GM06990 (cell line): ENCODE results near the gene PRKCZ.

Experiments
- DNase-seq: peaks from one replicate; pipeline ENCODE4 v3.0.0-alpha.2; 2011; ENCODE audit not compliant: insufficient read length; ENCODE audit errors: extremely low read depth
- H3K27me3 ChIP-seq: replicated peaks from 2 replicates; pipeline ENCODE4 v1.6.0; 2011; ENCODE audit warnings: low read length; ENCODE audit not compliant: control insufficient read depth, insufficient read depth
- H3K36me3 ChIP-seq: 2 replicates; pipeline ENCODE4 v1.5.1; 2011; ENCODE audit warnings: low read length; ENCODE audit not compliant: control insufficient read depth, insufficient read depth
- H3K4me3 ChIP-seq: replicated peaks from 2 replicates; pipeline ENCODE4 v1.5.1; 2011; ENCODE audit warnings: low read depth, mild to moderate bottlenecking, control low read depth, low read length
- TF ChIP-seq, protein P1 (sequence below): IDR thresholded peaks from 2 replicates; pipeline ENCODE4 v1.5.1; 2011; ENCODE audit warnings: low read length, control low read depth, mild to moderate bottlenecking, inconsistent platforms; ENCODE audit not compliant: insufficient read depth, poor library complexity, severe bottlenecking

The PRKCZ gene

DNA sequence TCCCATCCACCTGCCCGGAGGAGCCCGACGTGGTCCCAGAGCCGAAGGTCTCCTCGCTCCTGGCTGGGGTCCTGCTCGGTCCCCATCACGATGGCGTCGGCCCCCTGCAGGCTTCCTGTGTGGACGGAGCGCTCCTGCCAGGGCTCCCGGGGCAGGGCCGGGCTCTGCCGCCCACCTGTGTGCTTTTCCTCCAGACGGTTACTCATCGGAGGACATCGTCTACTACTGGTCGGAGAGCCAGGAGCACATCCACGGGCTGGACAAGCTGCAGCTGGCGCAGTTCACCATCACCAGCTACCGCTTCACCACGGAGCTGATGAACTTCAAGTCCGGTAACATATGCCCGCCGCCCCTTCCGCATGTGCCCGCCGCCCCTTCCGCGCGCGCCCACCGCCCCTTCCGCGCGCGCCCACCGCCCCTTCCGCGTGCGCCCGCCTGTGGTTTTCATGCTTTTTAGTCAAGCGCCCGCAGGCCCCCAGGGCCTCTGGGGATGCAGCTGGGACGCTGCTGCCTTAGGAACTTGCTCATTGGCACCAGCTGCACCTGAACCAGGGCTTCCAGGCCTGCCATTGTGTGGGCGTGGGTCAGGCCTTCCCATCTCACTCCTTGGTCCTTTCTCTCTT is 22.1 kb upstream of the PRKCZ start:
- TF ChIP-seq, protein P1, sequence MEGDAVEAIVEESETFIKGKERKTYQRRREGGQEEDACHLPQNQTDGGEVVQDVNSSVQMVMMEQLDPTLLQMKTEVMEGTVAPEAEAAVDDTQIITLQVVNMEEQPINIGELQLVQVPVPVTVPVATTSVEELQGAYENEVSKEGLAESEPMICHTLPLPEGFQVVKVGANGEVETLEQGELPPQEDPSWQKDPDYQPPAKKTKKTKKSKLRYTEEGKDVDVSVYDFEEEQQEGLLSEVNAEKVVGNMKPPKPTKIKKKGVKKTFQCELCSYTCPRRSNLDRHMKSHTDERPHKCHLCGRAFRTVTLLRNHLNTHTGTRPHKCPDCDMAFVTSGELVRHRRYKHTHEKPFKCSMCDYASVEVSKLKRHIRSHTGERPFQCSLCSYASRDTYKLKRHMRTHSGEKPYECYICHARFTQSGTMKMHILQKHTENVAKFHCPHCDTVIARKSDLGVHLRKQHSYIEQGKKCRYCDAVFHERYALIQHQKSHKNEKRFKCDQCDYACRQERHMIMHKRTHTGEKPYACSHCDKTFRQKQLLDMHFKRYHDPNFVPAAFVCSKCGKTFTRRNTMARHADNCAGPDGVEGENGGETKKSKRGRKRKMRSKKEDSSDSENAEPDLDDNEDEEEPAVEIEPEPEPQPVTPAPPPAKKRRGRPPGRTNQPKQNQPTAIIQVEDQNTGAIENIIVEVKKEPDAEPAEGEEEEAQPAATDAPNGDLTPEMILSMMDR, result no peak
- H3K27me3 ChIP-seq, result no peaks in the 10 kb centered on the region; the same call in 1 of the 2 replicates
- DNase-seq, result no peak

DNA sequence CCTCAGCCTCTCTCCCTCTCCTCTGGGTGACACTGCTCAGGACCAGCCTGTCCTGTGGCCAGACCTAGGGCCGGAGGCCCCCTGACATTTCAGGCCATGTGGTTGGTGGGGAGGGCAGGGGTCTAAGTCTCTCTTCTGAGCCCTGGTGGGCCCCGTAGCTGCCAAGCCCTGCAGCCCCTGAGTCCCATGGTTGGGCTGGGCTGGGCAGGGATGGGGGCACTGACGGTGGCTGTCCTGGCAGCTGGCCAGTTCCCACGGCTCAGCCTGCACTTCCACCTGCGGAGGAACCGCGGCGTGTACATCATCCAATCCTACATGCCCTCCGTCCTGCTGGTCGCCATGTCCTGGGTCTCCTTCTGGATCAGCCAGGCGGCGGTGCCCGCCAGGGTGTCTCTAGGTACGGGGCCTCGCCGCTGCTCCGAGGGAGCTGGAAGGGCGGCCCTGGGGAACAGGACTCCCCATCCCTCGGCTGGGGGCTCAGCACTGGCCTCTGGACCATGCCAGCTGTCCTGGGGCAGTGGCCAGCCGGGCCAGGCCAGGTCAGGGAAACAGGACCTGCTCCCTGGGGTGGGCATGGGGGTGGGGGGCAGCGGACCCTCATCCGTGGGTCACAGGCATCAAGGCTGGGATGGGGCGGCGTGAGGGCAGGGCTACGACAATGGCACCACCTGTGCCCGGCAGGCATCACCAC is 21.2 kb upstream of the PRKCZ start:
- H3K4me3 ChIP-seq, result no peak overlapping the region
- H3K27me3 ChIP-seq, result no peaks in the 10 kb centered on the region; the same call in 1 of the 2 replicates
- no peak for DNase-seq
- no peaks in the 10 kb centered on the region for H3K36me3 ChIP-seq
- TF ChIP-seq, protein P1, result no peak

More for the DNA sequence above, 22.1 kb upstream of the PRKCZ start:
- Histone ChIP-seq H3K4me3 (no peak overlapping the region), H3K36me3 (no peaks in the 10 kb centered on the region)

DNA sequence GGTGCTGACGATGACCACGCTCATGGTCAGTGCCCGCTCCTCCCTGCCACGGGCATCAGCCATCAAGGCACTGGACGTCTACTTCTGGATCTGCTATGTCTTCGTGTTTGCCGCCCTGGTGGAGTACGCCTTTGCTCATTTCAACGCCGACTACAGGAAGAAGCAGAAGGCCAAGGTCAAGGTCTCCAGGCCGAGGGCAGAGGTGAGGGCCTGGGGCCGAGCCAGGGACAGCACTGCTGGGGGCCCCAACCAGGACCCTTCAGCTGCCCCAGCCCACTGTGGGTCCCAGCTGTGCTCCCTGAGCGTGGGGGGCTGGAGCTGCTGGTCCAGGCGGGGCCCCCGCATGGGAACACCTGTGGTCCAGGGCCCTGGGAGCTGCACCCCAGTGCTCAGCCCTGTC is 20.6 kb upstream of the PRKCZ start:
- H3K36me3 ChIP-seq, result no peaks in the 10 kb centered on the region
- no peaks in the 10 kb centered on the region; the same call in 1 of the 2 replicates for H3K27me3 ChIP-seq
- no peak overlapping the region for H3K4me3 ChIP-seq
- TF ChIP-seq, protein P1, result no peak
- no peak for DNase-seq

DNA sequence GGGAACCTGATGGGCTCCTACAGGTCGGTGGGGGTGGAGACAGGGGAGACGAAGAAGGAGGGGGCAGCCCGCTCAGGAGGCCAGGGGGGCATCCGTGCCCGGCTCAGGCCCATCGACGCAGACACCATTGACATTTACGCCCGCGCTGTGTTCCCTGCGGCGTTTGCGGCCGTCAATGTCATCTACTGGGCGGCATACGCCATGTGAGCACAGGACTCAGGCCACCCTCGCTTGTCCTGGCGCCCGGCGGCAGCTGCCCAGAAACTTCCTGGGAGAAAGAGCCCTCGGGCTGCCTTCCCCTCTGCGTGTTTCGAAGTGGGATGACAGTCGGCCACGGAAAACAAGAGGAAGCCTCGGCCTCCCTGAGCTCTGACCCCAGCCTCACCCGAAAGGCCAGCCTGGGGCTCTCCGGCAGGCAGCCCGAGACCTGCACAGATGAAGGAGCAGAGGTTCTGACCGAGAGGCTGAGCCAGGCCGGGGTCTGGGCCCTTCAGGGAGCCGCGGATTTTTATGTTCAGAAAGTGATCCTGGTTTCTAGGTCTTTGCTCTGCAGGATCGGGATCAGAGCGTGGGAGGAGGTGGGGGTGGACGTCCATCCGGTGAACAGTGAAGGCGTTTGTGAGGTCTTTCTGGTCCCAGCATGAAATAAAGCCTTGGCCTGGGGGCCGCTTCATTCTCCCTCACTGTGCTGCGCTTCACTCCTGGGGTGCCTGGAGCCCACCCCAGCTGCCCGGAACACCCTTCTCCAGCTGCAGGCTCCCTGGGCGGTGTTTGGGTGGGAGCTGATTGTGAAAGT is 19.9 kb upstream of the PRKCZ start:
- Histone ChIP-seq H3K27me3 (no peaks in the 10 kb centered on the region; the same call in 1 of the 2 replicates), H3K4me3 (no peak overlapping the region), H3K36me3 (no peaks in the 10 kb centered on the region)
- TF ChIP-seq, protein P1, result no peak
- DNase-seq, result no peak

DNA sequence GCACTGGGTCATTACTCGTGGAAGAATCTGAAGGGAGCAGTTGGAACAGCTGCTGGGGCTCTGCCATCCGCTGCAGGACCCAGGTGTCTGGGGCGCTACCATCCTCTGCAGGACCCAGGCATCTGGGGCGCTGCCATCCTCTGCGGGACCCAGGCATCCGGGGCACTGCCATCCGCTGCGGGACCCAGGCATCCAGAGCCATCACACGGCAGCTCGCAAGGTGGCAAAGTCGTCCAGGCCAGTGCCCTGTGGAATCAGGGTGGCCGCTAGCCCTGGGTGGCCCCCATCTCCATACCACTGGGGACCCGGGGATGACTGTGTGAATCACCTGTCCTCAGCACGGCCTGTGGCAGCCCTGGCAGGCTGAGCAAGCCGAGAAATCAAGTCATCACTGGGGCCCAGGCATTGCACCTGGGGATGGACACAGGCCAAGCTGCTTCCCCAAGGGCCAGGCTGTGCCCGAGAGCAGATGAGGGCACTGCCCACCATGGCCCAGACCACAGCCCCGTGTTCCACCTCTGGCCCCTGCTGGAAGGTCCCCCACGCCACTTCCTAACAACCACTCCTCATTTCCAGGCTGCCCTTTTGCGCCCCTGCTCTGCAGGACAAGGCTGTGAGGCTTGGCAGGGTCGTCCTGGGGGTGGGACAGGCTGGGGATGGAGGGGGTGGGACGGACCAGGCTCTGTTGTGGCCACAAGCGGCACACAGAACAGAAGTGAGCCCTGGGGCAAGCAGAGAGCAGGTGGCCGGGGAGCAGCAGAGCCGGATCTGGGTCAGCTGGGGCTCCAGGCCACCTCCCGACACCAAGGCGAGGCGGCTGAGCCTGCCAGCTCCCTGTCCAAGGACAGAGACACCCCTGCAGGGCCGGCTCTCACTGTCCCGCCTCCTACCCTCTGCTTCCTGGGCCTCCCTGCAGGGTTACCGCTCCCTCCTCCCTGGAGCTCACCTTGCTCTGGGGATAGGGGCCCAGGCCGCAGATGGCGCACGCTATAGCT is 18.4 kb upstream of the PRKCZ start:
- no peak for DNase-seq
- TF ChIP-seq, protein P1, result no peak
- no peaks in the 10 kb centered on the region; the same call in 1 of the 2 replicates for H3K27me3 ChIP-seq
- H3K36me3 ChIP-seq, result no peaks in the 10 kb centered on the region
- no peak overlapping the region for H3K4me3 ChIP-seq
